ENCODE results near the gene ZBTB6.

- no peak for TF ChIP-seq CTCF (IDR thresholded peaks at IDR 0.05)
- TF ChIP-seq POLR2AphosphoS5 (IDR thresholded peaks at IDR 0.05): peak in 1 of 2 donors; percentile 49
Observed at GRCh38 chr9:122941582-122942234, 28.6 kb upstream of the ZBTB6 start.

Measured in esophagus muscularis mucosa (tissue), 3 donors.